ENCODE results near the gene TRIM38. TPM values are rescaled to one million over a fixed set of nuclear protein-coding genes. Genes with fewer than 3 reads are reported as not detected.
"Not testable (repeated sequence)": the region's sequence is repeated elsewhere in the genome, so short reads cannot be mapped to it uniquely, and the experiment has no call there.

TRIM38 gene
- total RNA-seq, 4 donors from 2014 or later = 4.7 to 8.0 (median 6.5) TPM

- intact Hi-C loops (cut with DNase I; ENCODE audit: low total_unique reads) = no loop called here
- H3K4me3 ChIP-seq (ENCODE audit: low read depth, poor library complexity, severe bottlenecking) = no peak overlapping the region
- DNase-seq (ENCODE audit: low spot score in 2 of 2) = no peak
- WGBS, 2 donors = 93 to 94% methylated on average over 9 of the region's 9 CpGs
- no peak for TF ChIP-seq POLR2A (IDR thresholded peaks at IDR 0.05)
- TF ChIP-seq CTCF (IDR thresholded peaks at IDR 0.05) = no peak
These were observed 38.0 kb downstream of the TRIM38 start for GRCh38 chr6:26000366-26001144.

DNA sequence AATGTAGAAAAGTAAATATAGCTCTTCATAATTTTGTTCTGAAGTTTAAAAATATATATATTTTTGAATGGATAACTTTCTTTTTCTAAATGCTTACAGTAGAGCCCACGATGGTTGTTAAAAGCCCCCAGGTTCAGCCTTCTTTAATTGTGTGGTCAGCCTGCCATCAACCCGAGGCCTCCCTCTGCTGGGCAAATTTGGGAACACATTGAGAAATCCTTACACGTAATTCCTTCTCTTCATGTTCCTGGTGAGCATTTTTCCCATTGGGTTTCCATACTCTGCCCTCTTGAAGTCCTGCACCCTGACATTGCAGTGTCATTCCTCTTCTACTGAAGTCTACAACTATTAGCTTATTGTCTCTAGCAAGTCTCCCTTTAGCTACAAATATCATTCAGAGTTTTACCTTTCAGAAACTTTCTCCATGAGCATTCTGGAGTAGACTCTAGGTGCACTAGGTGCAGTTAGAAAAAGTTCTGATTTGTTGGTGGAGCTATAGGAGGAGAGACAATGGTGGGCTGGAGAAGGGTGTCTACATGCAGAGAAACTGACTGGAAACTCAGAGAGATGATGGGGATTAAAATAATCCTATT, 40.6 kb downstream of the TRIM38 start:
- 1 to 2% methylated on average over 3 of the region's 3 CpGs for WGBS, 2 donors
- H3K4me3 ChIP-seq (ENCODE audit: low read depth, poor library complexity, severe bottlenecking) = no peak overlapping the region
- TF ChIP-seq CTCF (IDR thresholded peaks at IDR 0.05) (peak in 1 of 3 donors; percentile 21), POLR2A (IDR thresholded peaks at IDR 0.05) (no peak)
- intact Hi-C loops (cut with DNase I; ENCODE audit: low total_unique reads) = no loop called here
- peak; percentile 52 to 90 for DNase-seq (ENCODE audit: low spot score in 2 of 2)

GRCh38 chr6:26006086-26006939, 43.7 kb downstream of the TRIM38 start:
- no peak overlapping the region for H3K4me3 ChIP-seq (ENCODE audit: low read depth, poor library complexity, severe bottlenecking)
- DNase-seq (ENCODE audit: low spot score in 2 of 2) = no peak
- TF ChIP-seq POLR2A (IDR thresholded peaks at IDR 0.05) (no peak), CTCF (IDR thresholded peaks at IDR 0.05) (no peak)
- intact Hi-C loops (cut with DNase I; ENCODE audit: low total_unique reads) = no loop called here

DNA sequence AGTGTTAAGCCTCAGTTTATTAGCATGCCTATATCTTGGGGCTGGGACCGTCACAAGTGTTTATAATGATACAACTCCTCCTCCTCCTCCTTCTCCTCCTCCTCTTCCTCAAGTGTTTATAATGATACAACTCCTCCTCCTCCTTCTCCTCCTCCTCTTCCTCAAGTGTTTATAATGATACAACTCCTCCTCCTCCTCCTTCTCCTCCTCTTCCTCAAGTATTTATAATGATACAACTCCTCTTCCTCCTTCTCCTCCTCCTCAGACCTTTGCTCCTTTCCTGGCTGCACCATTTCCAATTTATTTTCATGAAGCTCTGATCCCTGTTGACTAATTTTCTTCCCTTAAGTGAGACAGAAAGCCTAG, 44.3 kb downstream of the TRIM38 start:
- WGBS, 2 donors = 41 to 66% methylated on average over 1 of the region's 1 CpG
- intact Hi-C loops (cut with DNase I; ENCODE audit: low total_unique reads); H3K4me3 ChIP-seq (ENCODE audit: low read depth, poor library complexity, severe bottlenecking); DNase-seq (ENCODE audit: low spot score in 2 of 2): not testable (repeated sequence)

GRCh38 chr6:26008470-26008869, 45.9 kb downstream of the TRIM38 start:
- no peak for TF ChIP-seq POLR2A (IDR thresholded peaks at IDR 0.05)
- no peak for TF ChIP-seq CTCF (IDR thresholded peaks at IDR 0.05)
- 49 to 59% methylated on average over 3 of the region's 3 CpGs for WGBS, 2 donors
- no peak for DNase-seq (ENCODE audit: low spot score in 2 of 2)
- intact Hi-C loops (cut with DNase I; ENCODE audit: low total_unique reads) = no loop called here
- no peak overlapping the region for H3K4me3 ChIP-seq (ENCODE audit: low read depth, poor library complexity, severe bottlenecking)

GRCh38 chr6:26009817-26010216, 47.2 kb downstream of the TRIM38 start:
- no peak for DNase-seq (ENCODE audit: low spot score in 2 of 2)
- WGBS, 2 donors = 88 to 91% methylated on average over 4 of the region's 4 CpGs
- TF ChIP-seq POLR2A (IDR thresholded peaks at IDR 0.05) (no peak), CTCF (IDR thresholded peaks at IDR 0.05) (no peak)
- intact Hi-C loops (cut with DNase I; ENCODE audit: low total_unique reads) = no loop called here
- no peak overlapping the region for H3K4me3 ChIP-seq (ENCODE audit: low read depth, poor library complexity, severe bottlenecking)

Measured in lower leg skin (tissue), 4 donors.